ENCODE data around the gene ZDHHC14. TPM values are rescaled to one million over a fixed set of nuclear protein-coding genes. Genes with fewer than 3 reads are reported as not detected.

ZDHHC14 gene
- total RNA-seq, 1 experiment from 2014 or later, result 3.2 TPM

DNA sequence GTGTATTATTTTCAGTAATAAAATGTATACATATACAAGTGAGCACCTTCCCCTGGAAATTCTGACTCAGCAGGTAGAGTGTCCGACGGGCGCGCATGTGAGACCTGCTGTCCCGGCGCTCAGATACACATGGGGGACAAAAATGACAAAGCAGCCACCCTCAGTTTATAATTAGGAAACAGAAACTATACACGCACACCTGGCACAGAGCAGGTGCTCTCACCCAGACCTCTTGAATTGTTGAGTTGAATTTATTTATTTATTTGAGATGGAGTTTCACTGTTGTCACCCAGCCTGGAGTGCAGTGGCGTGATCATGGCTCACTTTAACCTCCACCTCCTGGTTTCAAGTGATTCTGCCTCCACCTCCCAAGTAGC, 180.4 kb downstream of the ZDHHC14 start:
- no peaks in the 10 kb centered on the region for H3K4me1 Mint-ChIP-seq (ENCODE audit: insufficient read depth, unreplicated experiment)
- ChIA-PET POLR2A (no interaction called here), CTCF (interaction anchor here (0.7 kb wide), 1 partner anchor 162 kb away, joined by 3 read pairs; no protein-coding TSS in a partner anchor)
- intact Hi-C loops (cut with micrococcal nuclease), result no loop called here
- H3K4me3 Mint-ChIP-seq (ENCODE audit: unreplicated experiment), result no peak overlapping the region
- no peak overlapping the region for H3K27ac Mint-ChIP-seq (ENCODE audit: low read depth, unreplicated experiment)
- H3K36me3 Mint-ChIP-seq (ENCODE audit: insufficient read depth, unreplicated experiment), result no peaks in the 10 kb centered on the region
- BruUV-seq (replicated peaks), result no TSS peak
- TF ChIP-seq, protein P1, sequence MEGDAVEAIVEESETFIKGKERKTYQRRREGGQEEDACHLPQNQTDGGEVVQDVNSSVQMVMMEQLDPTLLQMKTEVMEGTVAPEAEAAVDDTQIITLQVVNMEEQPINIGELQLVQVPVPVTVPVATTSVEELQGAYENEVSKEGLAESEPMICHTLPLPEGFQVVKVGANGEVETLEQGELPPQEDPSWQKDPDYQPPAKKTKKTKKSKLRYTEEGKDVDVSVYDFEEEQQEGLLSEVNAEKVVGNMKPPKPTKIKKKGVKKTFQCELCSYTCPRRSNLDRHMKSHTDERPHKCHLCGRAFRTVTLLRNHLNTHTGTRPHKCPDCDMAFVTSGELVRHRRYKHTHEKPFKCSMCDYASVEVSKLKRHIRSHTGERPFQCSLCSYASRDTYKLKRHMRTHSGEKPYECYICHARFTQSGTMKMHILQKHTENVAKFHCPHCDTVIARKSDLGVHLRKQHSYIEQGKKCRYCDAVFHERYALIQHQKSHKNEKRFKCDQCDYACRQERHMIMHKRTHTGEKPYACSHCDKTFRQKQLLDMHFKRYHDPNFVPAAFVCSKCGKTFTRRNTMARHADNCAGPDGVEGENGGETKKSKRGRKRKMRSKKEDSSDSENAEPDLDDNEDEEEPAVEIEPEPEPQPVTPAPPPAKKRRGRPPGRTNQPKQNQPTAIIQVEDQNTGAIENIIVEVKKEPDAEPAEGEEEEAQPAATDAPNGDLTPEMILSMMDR (IDR thresholded peaks at IDR 0.05; ENCODE audit: unreplicated experiment), result no peak
- no peak for DNase-seq (ENCODE audit: unreplicated experiment)
- H3K27me3 Mint-ChIP-seq (ENCODE audit: insufficient read depth, unreplicated experiment), result no peaks in the 10 kb centered on the region
- no peaks in the 10 kb centered on the region for H3K9me3 Mint-ChIP-seq (ENCODE audit: unreplicated experiment)

DNA sequence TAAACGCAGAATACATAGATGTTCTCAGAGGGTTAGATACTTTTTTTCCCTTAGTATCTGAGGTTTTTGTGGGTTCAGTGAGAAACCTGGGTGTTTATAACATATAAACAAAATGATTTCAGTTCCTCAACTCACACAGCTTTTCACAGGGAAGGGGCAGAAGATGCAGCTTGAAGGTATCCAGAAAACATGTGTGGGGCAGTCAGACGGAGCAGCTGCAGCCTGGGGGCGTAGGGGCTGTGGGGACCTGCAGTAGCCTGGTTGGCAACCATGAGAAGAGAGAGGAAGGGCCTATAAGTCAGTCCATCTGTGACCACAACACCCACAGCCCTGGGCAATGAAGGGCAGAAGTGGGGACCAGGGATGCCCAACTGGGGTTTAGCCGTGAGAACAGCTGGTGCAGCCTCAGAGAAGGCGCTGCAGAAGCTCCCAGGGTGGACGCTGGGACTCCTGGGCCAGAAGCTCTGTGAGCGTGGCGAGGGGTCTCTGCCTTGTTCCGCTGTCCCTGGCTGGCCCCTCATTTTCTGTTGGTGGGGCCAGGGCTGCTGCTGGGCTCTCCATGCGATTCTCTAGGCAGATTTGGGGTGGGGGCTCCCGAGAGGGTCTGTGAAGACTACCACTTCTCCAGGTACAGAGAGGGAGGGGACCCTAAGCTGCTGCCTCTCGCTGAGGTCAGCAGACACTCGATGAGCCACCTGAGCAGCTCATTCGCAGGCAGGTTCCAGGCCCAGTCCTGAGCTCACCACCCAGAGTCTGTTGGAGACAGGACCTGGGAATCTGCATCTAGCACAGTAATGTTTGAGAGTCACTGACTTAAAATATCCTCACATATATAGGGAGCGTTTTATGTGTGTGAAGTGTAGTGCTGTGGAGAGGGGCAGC, 181.2 kb downstream of the ZDHHC14 start:
- no peaks in the 10 kb centered on the region for H3K9me3 Mint-ChIP-seq (ENCODE audit: unreplicated experiment)
- no peak overlapping the region for H3K4me3 Mint-ChIP-seq (ENCODE audit: unreplicated experiment)
- CTCF ChIA-PET, result interaction anchor here (0.7 kb wide), 1 partner anchor 163 kb away, joined by 3 read pairs; no protein-coding TSS in a partner anchor
- no peaks in the 10 kb centered on the region for H3K27me3 Mint-ChIP-seq (ENCODE audit: insufficient read depth, unreplicated experiment)
- POLR2A ChIA-PET, result interaction anchor here (0.6 to 0.7 kb wide), 2 partner anchors 34 to 68 kb away, joined by 3 read pairs; no protein-coding TSS in a partner anchor
- no peak overlapping the region for H3K27ac Mint-ChIP-seq (ENCODE audit: low read depth, unreplicated experiment)
- no peaks in the 10 kb centered on the region for H3K4me1 Mint-ChIP-seq (ENCODE audit: insufficient read depth, unreplicated experiment)
- no peaks in the 10 kb centered on the region for H3K36me3 Mint-ChIP-seq (ENCODE audit: insufficient read depth, unreplicated experiment)
- no TSS peak for BruUV-seq (replicated peaks)
- DNase-seq (ENCODE audit: unreplicated experiment), result no peak
- intact Hi-C loops (cut with micrococcal nuclease), result no loop called here
- TF ChIP-seq, protein P1 (IDR thresholded peaks at IDR 0.05; ENCODE audit: unreplicated experiment), result no peak

DNA sequence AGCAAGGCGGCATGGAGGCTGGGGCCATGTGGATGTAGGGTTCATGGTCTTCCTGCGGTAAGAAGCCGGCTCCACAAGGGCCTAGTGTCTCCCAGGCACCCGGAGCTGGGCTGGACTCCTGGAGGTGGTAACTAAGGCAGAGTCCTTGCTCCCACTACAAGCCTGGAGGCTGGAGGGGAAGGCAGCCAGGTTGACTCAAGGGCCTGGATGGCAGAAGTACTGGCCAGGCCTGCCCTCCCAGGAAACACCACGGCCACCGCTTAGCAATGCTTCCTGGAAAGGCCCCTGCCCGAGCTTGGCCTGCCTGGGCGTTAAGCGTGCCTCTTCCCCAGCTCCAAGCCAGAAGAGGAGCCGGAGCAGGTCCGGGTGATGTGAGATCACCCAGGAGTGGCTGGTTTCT, 182.0 kb downstream of the ZDHHC14 start:
- Mint-ChIP-seq H3K36me3 (ENCODE audit: insufficient read depth, unreplicated experiment) (no peaks in the 10 kb centered on the region), H3K27ac (ENCODE audit: low read depth, unreplicated experiment) (no peak overlapping the region), H3K9me3 (ENCODE audit: unreplicated experiment) (no peaks in the 10 kb centered on the region), H3K4me1 (ENCODE audit: insufficient read depth, unreplicated experiment) (no peaks in the 10 kb centered on the region), H3K4me3 (ENCODE audit: unreplicated experiment) (no peak overlapping the region), H3K27me3 (ENCODE audit: insufficient read depth, unreplicated experiment) (no peaks in the 10 kb centered on the region)
- TF ChIP-seq, protein P1 (IDR thresholded peaks at IDR 0.05; ENCODE audit: unreplicated experiment), result no peak
- BruUV-seq (replicated peaks), result no TSS peak
- intact Hi-C loops (cut with micrococcal nuclease), result no loop called here
- ChIA-PET CTCF (no interaction called here), POLR2A (no interaction called here)
- no peak for DNase-seq (ENCODE audit: unreplicated experiment)

DNA sequence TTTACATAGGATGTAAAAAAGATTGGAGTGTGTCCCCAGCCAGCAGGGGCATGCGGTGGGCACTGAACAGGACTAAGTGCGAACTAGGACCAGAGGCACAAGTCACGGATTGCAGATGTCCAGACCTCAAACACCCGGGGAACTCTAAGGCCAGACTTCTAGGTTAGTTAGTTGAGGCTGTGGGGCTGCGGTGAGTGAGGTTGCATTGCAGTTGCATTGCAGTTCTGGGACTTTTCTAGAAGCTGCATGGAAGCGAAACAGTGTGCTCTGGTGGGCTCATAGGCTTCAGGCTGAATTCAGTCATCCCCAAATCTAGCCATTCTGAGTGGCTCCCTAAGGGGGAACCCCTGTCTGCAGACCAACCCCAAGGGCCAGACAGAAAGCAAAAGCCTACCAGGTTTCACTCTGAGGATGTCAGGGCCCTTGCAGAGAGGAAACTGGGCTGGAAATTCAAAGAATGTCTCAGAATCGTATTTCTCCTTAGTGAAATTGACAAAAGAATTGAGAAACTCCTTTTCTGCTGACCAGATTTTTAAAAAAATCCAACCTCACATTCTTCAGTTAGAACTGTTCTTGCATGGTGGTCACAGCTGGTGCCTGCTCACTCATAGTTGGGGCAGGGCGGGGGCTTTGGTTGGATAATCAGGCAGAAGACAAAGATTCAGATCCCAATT, 182.8 kb downstream of the ZDHHC14 start:
- no peak overlapping the region for H3K4me3 Mint-ChIP-seq (ENCODE audit: unreplicated experiment)
- POLR2A ChIA-PET, result no interaction called here

More for the DNA sequence above, 182.8 kb downstream of the ZDHHC14 start:
- no peaks in the 10 kb centered on the region for H3K27me3 Mint-ChIP-seq (ENCODE audit: insufficient read depth, unreplicated experiment)
- no peak for DNase-seq (ENCODE audit: unreplicated experiment)
- H3K27ac Mint-ChIP-seq (ENCODE audit: low read depth, unreplicated experiment), result no peak overlapping the region
- H3K4me1 Mint-ChIP-seq (ENCODE audit: insufficient read depth, unreplicated experiment), result no peaks in the 10 kb centered on the region
- TF ChIP-seq, protein P1 (IDR thresholded peaks at IDR 0.05; ENCODE audit: unreplicated experiment), result no peak
- H3K9me3 Mint-ChIP-seq (ENCODE audit: unreplicated experiment), result no peaks in the 10 kb centered on the region
- no peaks in the 10 kb centered on the region for H3K36me3 Mint-ChIP-seq (ENCODE audit: insufficient read depth, unreplicated experiment)
- no TSS peak for BruUV-seq (replicated peaks)
- CTCF ChIA-PET, result no interaction called here
- intact Hi-C loops (cut with micrococcal nuclease), result no loop called here

All from MCF 10A (cell line).